ENCODE measurements around the gene SRPK1. TPM values are rescaled to one million over a fixed set of nuclear protein-coding genes. Genes with fewer than 3 reads are reported as not detected.

The SRPK1 gene
- polyA plus RNA-seq, 1 experiment = 41.6 TPM

DNA sequence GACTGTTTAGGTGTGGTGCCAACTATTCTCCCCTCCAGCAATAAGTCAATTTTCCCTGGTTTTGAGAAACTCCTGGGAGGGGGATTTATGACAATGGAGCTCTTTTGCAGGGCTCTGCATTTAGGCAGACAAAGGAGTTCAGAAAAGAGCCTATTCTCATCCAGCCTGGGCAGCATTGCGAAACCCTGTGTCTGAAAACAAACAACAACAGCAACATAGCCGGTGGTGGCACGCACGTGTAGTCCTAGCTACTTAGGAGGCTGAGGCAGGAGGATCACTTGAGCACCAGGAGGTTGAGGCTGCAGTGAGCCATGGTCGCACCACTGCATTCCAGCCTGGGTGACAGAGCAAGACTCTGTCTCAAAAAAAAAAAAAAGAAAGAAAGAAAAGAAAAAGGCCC lies 130.2 kb downstream of the SRPK1 start:
- Histone ChIP-seq H3K9me3 (ENCODE audit: control insufficient read depth, insufficient read depth, low read length) (peaks cover 19% of the 10 kb centered on the region; the same call in 1 of the 2 replicates), H3K27ac (ENCODE audit: low read depth, low read length) (no peak overlapping the region), H3K27me3 (ENCODE audit: control insufficient read depth, insufficient read depth, low read length) (peaks cover 53% of the 10 kb centered on the region), H3K4me3 (ENCODE audit: low read depth, low read length) (no peak overlapping the region)
- ChIA-PET POLR2A (interaction anchor here (0.7 kb wide), 2 partner anchors 63 to 534 kb away, joined by 4 read pairs; no protein-coding TSS in a partner anchor), CTCF (interaction anchor here (0.8 kb wide), 1 partner anchor 54 kb away, joined by 5 read pairs; the partner anchor contains the start of gene ARMC12)
- TF ChIP-seq, protein P1, sequence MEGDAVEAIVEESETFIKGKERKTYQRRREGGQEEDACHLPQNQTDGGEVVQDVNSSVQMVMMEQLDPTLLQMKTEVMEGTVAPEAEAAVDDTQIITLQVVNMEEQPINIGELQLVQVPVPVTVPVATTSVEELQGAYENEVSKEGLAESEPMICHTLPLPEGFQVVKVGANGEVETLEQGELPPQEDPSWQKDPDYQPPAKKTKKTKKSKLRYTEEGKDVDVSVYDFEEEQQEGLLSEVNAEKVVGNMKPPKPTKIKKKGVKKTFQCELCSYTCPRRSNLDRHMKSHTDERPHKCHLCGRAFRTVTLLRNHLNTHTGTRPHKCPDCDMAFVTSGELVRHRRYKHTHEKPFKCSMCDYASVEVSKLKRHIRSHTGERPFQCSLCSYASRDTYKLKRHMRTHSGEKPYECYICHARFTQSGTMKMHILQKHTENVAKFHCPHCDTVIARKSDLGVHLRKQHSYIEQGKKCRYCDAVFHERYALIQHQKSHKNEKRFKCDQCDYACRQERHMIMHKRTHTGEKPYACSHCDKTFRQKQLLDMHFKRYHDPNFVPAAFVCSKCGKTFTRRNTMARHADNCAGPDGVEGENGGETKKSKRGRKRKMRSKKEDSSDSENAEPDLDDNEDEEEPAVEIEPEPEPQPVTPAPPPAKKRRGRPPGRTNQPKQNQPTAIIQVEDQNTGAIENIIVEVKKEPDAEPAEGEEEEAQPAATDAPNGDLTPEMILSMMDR (IDR thresholded peaks at IDR 0.05; ENCODE audit: low read depth, low read length) = no peak
- DNase-seq (ENCODE audit: low read depth, low spot score) = no peak

DNA sequence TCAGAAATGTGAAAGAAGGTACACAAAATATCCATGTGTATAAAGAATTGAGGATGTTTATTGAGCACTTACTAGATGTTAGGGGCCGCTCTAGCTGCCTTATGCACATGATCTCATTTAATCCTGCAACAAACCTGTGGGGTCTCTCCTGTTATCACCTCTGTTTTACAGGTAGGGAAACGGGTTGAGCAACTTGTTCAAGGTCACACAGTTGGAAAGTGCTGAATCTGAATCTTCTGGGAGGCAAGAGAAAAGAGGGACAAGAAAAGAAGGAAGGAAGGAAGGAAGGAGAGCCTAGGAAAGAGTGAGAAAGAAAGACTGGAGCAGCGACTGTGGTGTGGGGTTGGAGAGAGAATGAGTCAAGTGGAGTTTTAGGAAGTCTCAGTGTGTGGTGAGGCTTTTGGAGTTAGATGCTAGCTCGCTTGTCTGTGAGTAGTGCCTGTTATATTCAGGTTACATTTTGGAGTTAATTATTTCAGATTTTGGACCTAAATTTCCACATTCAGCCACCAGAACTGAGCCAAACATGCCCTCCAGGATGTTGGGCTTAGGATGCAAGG lies 132.4 kb downstream of the SRPK1 start:
- DNase-seq (ENCODE audit: low read depth, low spot score) = no peak
- Histone ChIP-seq H3K27me3 (ENCODE audit: control insufficient read depth, insufficient read depth, low read length) (peaks cover 50% of the 10 kb centered on the region), H3K9me3 (ENCODE audit: control insufficient read depth, insufficient read depth, low read length) (peaks cover 11% of the 10 kb centered on the region; the same call in 1 of the 2 replicates), H3K27ac (ENCODE audit: low read depth, low read length) (no peak overlapping the region), H3K4me3 (ENCODE audit: low read depth, low read length) (no peak overlapping the region)
- TF ChIP-seq, protein P1 (IDR thresholded peaks at IDR 0.05; ENCODE audit: low read depth, low read length) = no peak
- CTCF ChIA-PET = no interaction called here
- POLR2A ChIA-PET = interaction anchor here (2.5 kb wide), 1 partner anchor 9 kb away, joined by 20 read pairs; the partner anchor contains the start of gene CLPS

DNA sequence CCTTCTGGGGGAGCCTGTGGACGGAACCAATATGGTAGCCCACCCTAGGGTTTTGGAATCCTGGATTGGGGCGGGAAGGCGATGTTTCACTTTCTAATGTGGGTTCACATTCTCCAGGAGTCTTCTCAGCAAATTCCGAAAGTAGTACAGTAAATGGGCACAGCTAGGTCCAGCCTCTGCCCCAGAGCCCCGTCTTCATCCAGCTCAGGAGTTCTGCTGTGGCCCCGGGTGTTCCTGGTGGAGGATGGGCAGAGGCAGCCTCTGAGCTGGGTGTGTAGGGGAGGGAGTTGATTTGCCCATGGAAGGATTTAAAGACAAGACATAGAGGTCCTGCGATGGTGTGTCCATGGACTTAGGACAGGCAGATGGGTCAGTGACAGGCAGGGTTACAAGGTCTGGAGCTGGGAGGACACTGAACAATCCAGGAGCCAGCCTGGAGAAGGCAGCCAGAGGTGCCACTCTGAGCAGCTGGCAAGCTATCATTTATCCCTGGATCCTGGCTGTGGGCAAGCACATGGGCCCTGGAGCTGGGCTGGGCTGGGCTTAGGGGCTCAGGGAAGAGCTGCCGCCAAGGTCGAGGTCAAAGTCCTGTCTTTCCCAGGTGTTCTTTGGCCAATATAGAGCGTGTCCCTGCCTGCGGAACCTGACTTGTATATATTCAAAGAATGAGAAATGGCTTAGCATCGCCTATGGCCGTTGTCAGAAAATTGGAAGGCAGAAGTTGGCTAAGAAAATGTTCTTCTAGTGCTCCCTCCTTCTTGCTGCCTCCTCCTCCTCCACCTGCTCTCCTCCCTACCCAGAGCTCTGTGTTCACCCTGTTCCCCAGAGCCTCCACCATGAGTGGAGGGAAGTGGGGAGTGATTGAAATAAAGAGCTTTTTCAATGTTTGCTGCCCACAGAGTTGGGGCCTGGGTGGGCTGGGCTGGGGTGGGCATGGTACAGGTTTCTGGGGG lies 133.4 kb downstream of the SRPK1 start:
- TF ChIP-seq, protein P1 (IDR thresholded peaks at IDR 0.05; ENCODE audit: low read depth, low read length) = no peak
- no peak overlapping the region for H3K27ac ChIP-seq (ENCODE audit: low read depth, low read length)
- peaks cover 11% of the 10 kb centered on the region; the same call in 1 of the 2 replicates for H3K9me3 ChIP-seq (ENCODE audit: control insufficient read depth, insufficient read depth, low read length)
- no peak for DNase-seq (ENCODE audit: low read depth, low spot score)
- ChIA-PET POLR2A (interaction anchor here (2.5 kb wide), 1 partner anchor 10 kb away, joined by 20 read pairs; the partner anchor contains the start of gene CLPS), CTCF (interaction anchor here (0.5 kb wide), 1 partner anchor 217 kb away, joined by 3 read pairs; no protein-coding TSS in a partner anchor)
- H3K27me3 ChIP-seq (ENCODE audit: control insufficient read depth, insufficient read depth, low read length) = peaks cover 49% of the 10 kb centered on the region
- no peak overlapping the region for H3K4me3 ChIP-seq (ENCODE audit: low read depth, low read length)

DNA sequence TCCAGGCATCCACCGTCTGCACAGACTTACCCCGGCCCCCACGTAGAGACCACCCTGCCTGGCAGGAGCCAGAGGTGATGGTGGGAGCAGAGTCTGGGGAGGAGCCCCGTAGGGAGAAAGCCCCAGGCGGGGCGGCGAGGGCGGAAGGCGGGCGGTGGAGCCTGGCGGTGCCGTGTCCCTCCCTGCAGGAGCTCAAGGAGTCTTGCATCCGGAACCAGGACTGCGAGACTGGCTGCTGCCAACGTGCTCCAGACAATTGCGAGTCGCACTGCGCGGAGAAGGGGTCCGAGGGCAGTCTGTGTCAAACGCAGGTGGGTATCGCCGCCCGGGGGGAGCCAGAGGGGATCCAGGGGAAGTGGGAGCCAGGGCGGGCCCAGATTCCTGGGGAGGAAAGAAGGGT lies 134.1 kb downstream of the SRPK1 start:
- TF ChIP-seq, protein P1 (IDR thresholded peaks at IDR 0.05; ENCODE audit: low read depth, low read length) = no peak
- DNase-seq (ENCODE audit: low read depth, low spot score) = no peak
- no peak overlapping the region for H3K4me3 ChIP-seq (ENCODE audit: low read depth, low read length)
- no peak overlapping the region for H3K27ac ChIP-seq (ENCODE audit: low read depth, low read length)
- H3K9me3 ChIP-seq (ENCODE audit: control insufficient read depth, insufficient read depth, low read length) = peaks cover 11% of the 10 kb centered on the region; the same call in 1 of the 2 replicates
- peaks cover 54% of the 10 kb centered on the region for H3K27me3 ChIP-seq (ENCODE audit: control insufficient read depth, insufficient read depth, low read length)
- CTCF ChIA-PET = no interaction called here
- POLR2A ChIA-PET = interaction anchor here (2.5 kb wide), 1 partner anchor 11 kb away, joined by 20 read pairs; the partner anchor contains the start of gene CLPS

All from AG04450 (cell line).